HCT116 (cell line): ENCODE results near the gene DDB1. TPM values are rescaled to one million over a fixed set of nuclear protein-coding genes. Genes with fewer than 3 reads are reported as not detected.

Experiments used
- ATAC-seq: fragments of 200-7000 bp; cut with Tn5 transposase; 2 replicates; pipeline ENCODE4 v1.9.1; 2020; ENCODE audit warnings: mild to moderate bottlenecking, moderate library complexity
- BruUV-seq: library from RNA; stranded (reverse); fragments of 400-500 nt; replicated peaks from 2 replicates; lab custom pipeline; 2021; lab: Mats Ljungman, UMichigan
- CTCF ChIA-PET: fragments of 300-600 bp; sonication (Branson Sonifier 250); formaldehyde crosslinking; loops from one replicate; lab custom pipeline; 2021; ENCODE audit warnings: antibody characterized with exemption; lab: Charles Lee
- POLR2A ChIA-PET: fragments of 300-600, 350-600 bp; sonication (Branson Sonifier 250); formaldehyde crosslinking; loops from one replicate; lab custom pipeline; 2021; ENCODE audit warnings: antibody characterized with exemption; lab: Charles Lee
- RAD21 ChIA-PET, 2 experiments: fragments of 300-600 bp; sonication (Branson Sonifier 250); formaldehyde crosslinking; loops; one replicate each; lab custom pipeline; 2023; ENCODE audit warnings: low total read pairs in 2 of 2; ENCODE audit not compliant: uncharacterized antibody in 2 of 2, unreplicated experiment in 2 of 2, low non-redundant PET in 1 of 2; lab: Charles Lee
- DNase-seq: peaks from one replicate; pipeline ENCODE4 v3.0.0-alpha.2; 2010; ENCODE audit warnings: low read depth, low spot score
- H2AFZ ChIP-seq: fragments of 200-600 bp; shearing (Covaris generic), sonication (generic); 2 replicates; pipeline ENCODE4 v1.6.1; 2017; ENCODE audit warnings: low read depth, mixed run types, mixed read lengths, antibody characterized with exemption, low read length; ENCODE audit not compliant: poor library complexity, severe bottlenecking
- H3K27ac ChIP-seq: 2 replicates; pipeline ENCODE4 v1.5.1; 2012; ENCODE audit warnings: low read depth, low read length
- H3K27me3 ChIP-seq: fragments of 200-600 bp; sonication (generic); 2 replicates; pipeline ENCODE4 v1.6.1; 2016; ENCODE audit warnings: mixed run types, low read length, mixed read lengths; ENCODE audit not compliant: insufficient read depth
- H3K36me3 ChIP-seq, 2 experiments: fragments of 200-500 bp in 1 of 2; fragments of 200-600 bp in 1 of 2; sonication (Bioruptor generic) in 1 of 2; sonication (generic) in 1 of 2; 2 replicates each; pipeline versions ENCODE4 v1.5.1 to v1.6.1; 2014 to 2016; ENCODE audit warnings: low read length in 2 of 2, inconsistent platforms in 1 of 2, mixed read lengths in 1 of 2, mixed run types in 1 of 2; ENCODE audit not compliant: insufficient read depth in 2 of 2, control insufficient read depth in 1 of 2
- H3K4me1 ChIP-seq, 2 experiments: fragments of 200-600 bp in 1 of 2; sonication (generic) in 1 of 2; 2 replicates each; pipeline versions ENCODE4 v1.5.1 to v1.6.1; 2012 to 2017; ENCODE audit warnings: low read length in 2 of 2, inconsistent platforms in 1 of 2, mild to moderate bottlenecking in 1 of 2, mixed read lengths in 1 of 2, mixed run types in 1 of 2, moderate library complexity in 1 of 2; ENCODE audit not compliant: insufficient read depth in 2 of 2, control insufficient read depth in 1 of 2
- H3K4me2 ChIP-seq: fragments of 200-600 bp; sonication (generic); 2 replicates; pipeline ENCODE4 v1.6.1; 2017; ENCODE audit warnings: mixed run types, low read length, mixed read lengths
- H3K4me3 ChIP-seq, 2 experiments: fragments of 200-600 bp in 1 of 2; sonication (generic) in 1 of 2; replicated peaks in 1 of 2; 2 replicates each; pipeline ENCODE4 v1.5.1; 2011 to 2016; ENCODE audit warnings: low read length in 2 of 2, control low read depth in 1 of 2, low read depth in 1 of 2, mild to moderate bottlenecking in 1 of 2, mixed read lengths in 1 of 2, mixed run types in 1 of 2
- H3K79me2 ChIP-seq: fragments of 200-600 bp; sonication (generic); 2 replicates; pipeline ENCODE4 v1.6.1; 2017; ENCODE audit warnings: mild to moderate bottlenecking, mixed run types, low read length, moderate library complexity, mixed read lengths; ENCODE audit not compliant: insufficient read depth
- H3K9ac ChIP-seq: fragments of 200-600 bp; sonication (generic); 2 replicates; pipeline ENCODE4 v1.6.1; 2016; ENCODE audit warnings: low read length, mixed read lengths
- H3K9me2 ChIP-seq: fragments of 200-600 bp; sonication (generic), shearing (Covaris generic); 2 replicates; pipeline ENCODE4 v1.6.1; 2017; ENCODE audit warnings: mixed run types, mild to moderate bottlenecking, moderate library complexity; ENCODE audit not compliant: insufficient read depth
- H3K9me3 ChIP-seq, 2 experiments: fragments of 200-500 bp in 1 of 2; fragments of 200-600 bp in 1 of 2; sonication (Bioruptor generic) in 1 of 2; sonication (generic) in 1 of 2; 2 replicates each; pipeline ENCODE4 v1.6.1; 2014 to 2017; ENCODE audit warnings: low read length in 2 of 2, mixed read lengths in 2 of 2, inconsistent platforms in 1 of 2, low read depth in 1 of 2, mild to moderate bottlenecking in 1 of 2, mixed run types in 1 of 2, moderate library complexity in 1 of 2; ENCODE audit not compliant: control insufficient read depth in 1 of 2, insufficient read depth in 1 of 2
- H4K20me1 ChIP-seq: fragments of 200-600 bp; sonication (generic), shearing (Covaris generic); 2 replicates; pipeline ENCODE4 v1.6.1; 2017; ENCODE audit warnings: mixed run types, mild to moderate bottlenecking, moderate library complexity; ENCODE audit not compliant: insufficient read depth
- EZH2phosphoT487 ChIP-seq: fragments of 200-600 bp; IDR thresholded peaks from 2 replicates; pipeline ENCODE4 v1.6.1; 2018; ENCODE audit warnings: antibody characterized with exemption, borderline replicate concordance
- FOSL1 ChIP-seq: IDR thresholded peaks from 2 replicates; pipeline ENCODE4 v1.6.1; 2012; ENCODE audit warnings: low read depth
- JUND ChIP-seq: IDR thresholded peaks from 2 replicates; pipeline ENCODE4 v1.6.1; 2012
- POLR2A ChIP-seq: IDR thresholded peaks from 2 replicates; pipeline ENCODE4 v1.7.0; 2011; ENCODE audit warnings: borderline replicate concordance; ENCODE audit not compliant: insufficient read depth, insufficient read length; ENCODE audit errors: extremely low read depth
- RAD21 ChIP-seq: IDR thresholded peaks from 2 replicates; pipeline ENCODE4 v1.6.1; 2012; ENCODE audit warnings: low read depth, mild to moderate bottlenecking
- SP1 ChIP-seq: IDR thresholded peaks from 2 replicates; pipeline ENCODE4 v1.6.1; 2012; ENCODE audit warnings: low read depth
- TCF7L2 ChIP-seq: IDR thresholded peaks from 2 replicates; pipeline ENCODE4 v1.7.0; 2011; ENCODE audit warnings: borderline replicate concordance, inconsistent platforms; ENCODE audit not compliant: insufficient read depth, insufficient read length; ENCODE audit errors: extremely low read depth
- YY1 ChIP-seq: IDR thresholded peaks from 2 replicates; pipeline ENCODE4 v1.6.1; 2011; ENCODE audit warnings: low read length, low read depth, moderate library complexity, mild to moderate bottlenecking; ENCODE audit not compliant: insufficient replicate concordance; ENCODE audit errors: extremely low read depth
- intact Hi-C: fragments of 100-400 bp; cut with micrococcal nuclease; formaldehyde crosslinking; loops from 2 replicates; pipeline ENCODE4 v1.10.0; 2022
- total RNA-seq: library from RNA; stranded (reverse); gene quantifications from one replicate; pipeline ENCODE4 v1.2.1, GENCODE V29; 2021; ENCODE audit not compliant: unreplicated experiment
- TF ChIP-seq, protein P1 (sequence below): IDR thresholded peaks from 2 replicates; pipeline ENCODE4 v1.6.1; 2012
- TF ChIP-seq, protein P2 (sequence below), 3 experiments: fragments of 200-600 bp in 1 of 3; sonication (generic) in 1 of 3; IDR thresholded peaks in 2 of 3; conservative IDR thresholded peaks in 1 of 3; 2 replicates each; pipeline ENCODE4 v1.5.1; 2012 to 2017; ENCODE audit warnings: low read depth in 2 of 3, low read length in 2 of 3, antibody characterized with exemption in 1 of 3, borderline replicate concordance in 1 of 3, control low read depth in 1 of 3, mild to moderate bottlenecking in 1 of 3, mixed read lengths in 1 of 3, mixed run types in 1 of 3, moderate library complexity in 1 of 3; ENCODE audit not compliant: insufficient read depth in 1 of 3

DDB1 gene
- total RNA-seq, 1 experiment from 2014 or later, result 269 TPM

DNA sequence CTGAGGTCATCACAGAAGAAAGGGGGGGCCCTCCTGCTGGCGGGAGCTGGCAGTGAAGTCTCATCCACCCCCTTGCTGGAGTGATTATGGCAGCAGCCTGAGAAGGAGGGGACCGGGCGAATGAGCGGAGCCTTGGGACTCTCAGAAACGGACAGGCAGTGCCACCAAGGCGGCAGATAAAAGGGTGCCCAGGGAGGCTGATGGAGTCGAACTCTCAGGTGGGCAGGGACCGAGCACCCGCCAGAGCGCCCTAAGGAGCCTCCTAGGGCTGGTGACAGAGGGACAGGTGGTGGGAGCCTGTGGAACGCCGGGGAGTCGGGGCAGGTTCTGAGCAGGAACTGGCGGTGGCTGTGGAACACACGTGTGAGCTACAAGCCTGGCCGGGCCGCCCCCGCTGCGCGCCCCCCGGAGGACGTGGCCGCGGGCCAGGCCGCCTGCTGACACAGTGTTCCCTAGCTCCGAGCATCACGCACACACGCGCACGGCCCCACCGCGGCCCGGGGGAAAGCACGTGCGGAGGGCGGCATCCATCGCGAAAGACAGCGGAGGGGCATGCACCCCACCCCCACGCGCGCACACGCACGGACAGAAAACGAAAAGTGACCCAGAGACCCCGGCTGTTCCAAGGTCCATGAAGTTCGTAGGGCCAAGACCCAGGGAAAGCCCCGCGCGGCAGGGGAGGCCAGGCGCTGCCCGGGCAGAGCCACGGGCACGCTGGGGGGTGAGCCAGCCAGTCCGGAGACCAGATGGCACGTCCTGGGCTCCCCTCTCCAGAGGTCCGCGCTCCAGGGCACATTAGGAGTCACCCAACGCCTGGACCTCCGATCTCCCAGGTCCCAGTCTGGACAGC is 38.8 kb downstream of the DDB1 start (continued):
- TF ChIP-seq EZH2phosphoT487, result no peak
- TF ChIP-seq JUND, result no peak

DNA sequence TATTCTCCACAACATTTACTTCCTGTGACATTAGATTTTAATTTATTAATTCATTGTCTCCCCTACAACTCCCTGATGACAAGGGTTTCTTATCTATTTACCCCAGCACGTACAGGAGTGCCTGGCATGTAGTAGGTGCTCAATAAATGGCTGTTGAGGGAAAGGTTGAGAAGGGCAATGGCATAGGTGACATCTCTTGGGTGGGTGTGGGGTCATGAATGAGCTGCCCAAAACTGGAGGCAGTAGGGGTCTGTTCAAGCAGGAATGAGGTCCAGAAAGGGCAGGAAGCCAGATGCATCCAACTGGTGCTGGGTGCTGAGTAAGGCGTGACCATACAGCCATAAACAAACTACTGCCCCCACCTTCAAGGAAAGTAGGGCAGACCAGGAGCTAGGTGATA is 40.5 kb downstream of the DDB1 start:
- no peaks in the 10 kb centered on the region for H3K79me2 ChIP-seq
- H3K9me3 ChIP-seq, result no peaks in the 10 kb centered on the region
- POLR2A ChIA-PET, result no interaction called here
- no peak overlapping the region for H2AFZ ChIP-seq
- no peak overlapping the region for H3K4me2 ChIP-seq
- TF ChIP-seq, protein P1, sequence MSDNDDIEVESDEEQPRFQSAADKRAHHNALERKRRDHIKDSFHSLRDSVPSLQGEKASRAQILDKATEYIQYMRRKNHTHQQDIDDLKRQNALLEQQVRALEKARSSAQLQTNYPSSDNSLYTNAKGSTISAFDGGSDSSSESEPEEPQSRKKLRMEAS, result no peak
- TF ChIP-seq, protein P2, sequence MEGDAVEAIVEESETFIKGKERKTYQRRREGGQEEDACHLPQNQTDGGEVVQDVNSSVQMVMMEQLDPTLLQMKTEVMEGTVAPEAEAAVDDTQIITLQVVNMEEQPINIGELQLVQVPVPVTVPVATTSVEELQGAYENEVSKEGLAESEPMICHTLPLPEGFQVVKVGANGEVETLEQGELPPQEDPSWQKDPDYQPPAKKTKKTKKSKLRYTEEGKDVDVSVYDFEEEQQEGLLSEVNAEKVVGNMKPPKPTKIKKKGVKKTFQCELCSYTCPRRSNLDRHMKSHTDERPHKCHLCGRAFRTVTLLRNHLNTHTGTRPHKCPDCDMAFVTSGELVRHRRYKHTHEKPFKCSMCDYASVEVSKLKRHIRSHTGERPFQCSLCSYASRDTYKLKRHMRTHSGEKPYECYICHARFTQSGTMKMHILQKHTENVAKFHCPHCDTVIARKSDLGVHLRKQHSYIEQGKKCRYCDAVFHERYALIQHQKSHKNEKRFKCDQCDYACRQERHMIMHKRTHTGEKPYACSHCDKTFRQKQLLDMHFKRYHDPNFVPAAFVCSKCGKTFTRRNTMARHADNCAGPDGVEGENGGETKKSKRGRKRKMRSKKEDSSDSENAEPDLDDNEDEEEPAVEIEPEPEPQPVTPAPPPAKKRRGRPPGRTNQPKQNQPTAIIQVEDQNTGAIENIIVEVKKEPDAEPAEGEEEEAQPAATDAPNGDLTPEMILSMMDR (IDR thresholded peaks at IDR 0.05 in 2 of 3, conservative IDR thresholded peaks at IDR 0.05 in 1 of 3; ENCODE audit: borderline replicate concordance in 1 of 3, insufficient read depth in 1 of 3, low read depth in 2 of 3, low read length in 2 of 3), result no peak
- TF ChIP-seq EZH2phosphoT487 (no peak), FOSL1 (no peak), YY1 (no peak), POLR2A (no peak), TCF7L2 (no peak), RAD21 (no peak), SP1 (no peak)
- no peaks in the 10 kb centered on the region for H4K20me1 ChIP-seq
- H3K36me3 ChIP-seq, result no peaks in the 10 kb centered on the region
- no peak for ATAC-seq
- CTCF ChIA-PET, result no interaction called here
- RAD21 ChIA-PET, result no interaction called here
- H3K9ac ChIP-seq, result no peak overlapping the region
- H3K27ac ChIP-seq, result no peak overlapping the region
- BruUV-seq, result no TSS peak
- no peak for DNase-seq
- intact Hi-C loops, result no loop called here
- no peaks in the 10 kb centered on the region for H3K4me1 ChIP-seq
- no peaks in the 10 kb centered on the region for H3K9me2 ChIP-seq
- no peak overlapping the region for H3K4me3 ChIP-seq
- H3K27me3 ChIP-seq, result no peaks in the 10 kb centered on the region
